Prostate gland (tissue), 2 donors: ENCODE measurements around the gene POLA1.

Experiments used
- POLR2A ChIP-seq: fragments of 450-650 bp; IDR thresholded peaks from one replicate; pipeline ENCODE4 v1.6.1; 2016; ENCODE audit warnings: antibody characterized with exemption, mild to moderate bottlenecking
- POLR2AphosphoS5 ChIP-seq: sonication (generic); formaldehyde crosslinking; IDR thresholded peaks from one replicate; pipeline ENCODE4 v1.6.1; 2017; ENCODE audit warnings: antibody characterized with exemption
- TF ChIP-seq, protein P1 (sequence below), 4 experiments: fragments of 200-600 bp in 2 of 4; fragments of 450-650 bp in 2 of 4; sonication (generic) in 2 of 4; IDR thresholded peaks; 1 replicate in 3 of 4; 2 replicates in 1 of 4; pipeline ENCODE4 v1.5.1; 2016 to 2019; ENCODE audit warnings: antibody characterized with exemption in 4 of 4, mild to moderate bottlenecking in 2 of 4, moderate library complexity in 2 of 4

DNA sequence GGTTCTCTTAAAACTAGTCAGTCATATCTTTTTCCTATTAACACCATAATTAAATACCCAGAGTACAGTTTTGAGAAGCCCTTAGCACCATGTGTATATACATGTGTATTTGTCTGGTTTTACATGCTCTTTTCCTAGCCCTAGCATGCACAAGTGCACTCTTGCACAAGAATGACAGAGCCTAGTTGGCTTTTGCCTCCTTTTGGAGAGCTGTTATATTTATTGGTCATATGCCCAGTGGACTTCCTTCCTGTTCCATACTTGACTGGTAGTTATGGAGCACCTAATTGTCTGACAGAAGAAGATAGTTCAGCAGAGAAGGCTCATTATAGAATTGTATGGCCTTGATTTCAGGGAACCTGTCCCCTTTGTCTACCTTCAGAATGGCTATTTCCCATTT lies 166.4 kb downstream of the POLA1 start:
- TF ChIP-seq POLR2A (no peak), POLR2AphosphoS5 (no peak)
- TF ChIP-seq, protein P1, sequence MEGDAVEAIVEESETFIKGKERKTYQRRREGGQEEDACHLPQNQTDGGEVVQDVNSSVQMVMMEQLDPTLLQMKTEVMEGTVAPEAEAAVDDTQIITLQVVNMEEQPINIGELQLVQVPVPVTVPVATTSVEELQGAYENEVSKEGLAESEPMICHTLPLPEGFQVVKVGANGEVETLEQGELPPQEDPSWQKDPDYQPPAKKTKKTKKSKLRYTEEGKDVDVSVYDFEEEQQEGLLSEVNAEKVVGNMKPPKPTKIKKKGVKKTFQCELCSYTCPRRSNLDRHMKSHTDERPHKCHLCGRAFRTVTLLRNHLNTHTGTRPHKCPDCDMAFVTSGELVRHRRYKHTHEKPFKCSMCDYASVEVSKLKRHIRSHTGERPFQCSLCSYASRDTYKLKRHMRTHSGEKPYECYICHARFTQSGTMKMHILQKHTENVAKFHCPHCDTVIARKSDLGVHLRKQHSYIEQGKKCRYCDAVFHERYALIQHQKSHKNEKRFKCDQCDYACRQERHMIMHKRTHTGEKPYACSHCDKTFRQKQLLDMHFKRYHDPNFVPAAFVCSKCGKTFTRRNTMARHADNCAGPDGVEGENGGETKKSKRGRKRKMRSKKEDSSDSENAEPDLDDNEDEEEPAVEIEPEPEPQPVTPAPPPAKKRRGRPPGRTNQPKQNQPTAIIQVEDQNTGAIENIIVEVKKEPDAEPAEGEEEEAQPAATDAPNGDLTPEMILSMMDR (IDR thresholded peaks at IDR 0.05), result no peak
